ENCODE measurements around the gene DCT. TPM values are rescaled to one million over a fixed set of nuclear protein-coding genes. Genes with fewer than 3 reads are reported as not detected.

Gene DCT
- total and polyA plus RNA-seq, 2 donors (not counting 1 experiment from before 2014, with no cell fraction given) = 0.17 TPM; not detected in 1

DNA sequence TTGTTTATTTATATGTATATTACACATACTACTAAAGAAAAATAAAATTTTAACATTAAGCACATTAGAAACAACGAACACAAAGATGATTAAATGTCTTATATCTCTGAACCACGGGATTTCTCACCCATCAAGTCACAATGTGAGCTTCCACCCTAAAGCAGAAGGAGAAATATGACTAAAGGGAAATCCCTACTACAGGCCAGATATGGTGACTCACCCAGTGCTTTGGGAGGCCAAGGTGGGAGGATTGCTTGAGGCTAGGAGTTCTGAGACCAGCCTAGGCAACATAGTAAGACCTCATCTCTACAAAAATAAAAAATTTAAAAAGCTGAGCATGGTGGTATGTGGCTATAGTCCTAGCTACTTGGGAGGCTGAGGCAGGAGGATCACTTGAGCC, 24.6 kb downstream of the DCT start:
- no peak overlapping the region for H3K9ac ChIP-seq (ENCODE audit: insufficient read depth, low read length)
- no peak overlapping the region for H2AFZ ChIP-seq (ENCODE audit: low read length)
- no peaks in the 10 kb centered on the region for H3K4me1 ChIP-seq (ENCODE audit: control insufficient read depth, extremely low read depth, insufficient read depth, low read length)
- no peak overlapping the region for H3K4me2 ChIP-seq (ENCODE audit: extremely low read depth, insufficient read depth, low read length)
- no peaks in the 10 kb centered on the region for H3K9me3 ChIP-seq (ENCODE audit: control insufficient read depth, insufficient read depth, low read depth, low read length)
- DNase-seq (ENCODE audit: low read depth in 2 of 2) = peak; percentile 19 to 62
- no peaks in the 10 kb centered on the region for H3K27me3 ChIP-seq (ENCODE audit: control insufficient read depth, insufficient read depth, low read length)
- H3K36me3 ChIP-seq (ENCODE audit: control insufficient read depth, insufficient read depth, low read length) = no peaks in the 10 kb centered on the region
- no peak overlapping the region for H3K4me3 ChIP-seq (replicated peaks in 1 of 4; ENCODE audit: control extremely low read depth in 1 of 4, insufficient read depth in 1 of 4, low read depth in 3 of 4, low read length in 4 of 4)
- no peaks in the 10 kb centered on the region for H3K79me2 ChIP-seq (ENCODE audit: control insufficient read depth, insufficient read depth, low read length)
- H4K20me1 ChIP-seq (ENCODE audit: control insufficient read depth, extremely low read depth, insufficient read depth, low read length) = no peaks in the 10 kb centered on the region
- TF ChIP-seq EZH2 (IDR thresholded peaks at IDR 0.05; ENCODE audit: low read length, missing control alignments) = no peak
- TF ChIP-seq, protein P1, sequence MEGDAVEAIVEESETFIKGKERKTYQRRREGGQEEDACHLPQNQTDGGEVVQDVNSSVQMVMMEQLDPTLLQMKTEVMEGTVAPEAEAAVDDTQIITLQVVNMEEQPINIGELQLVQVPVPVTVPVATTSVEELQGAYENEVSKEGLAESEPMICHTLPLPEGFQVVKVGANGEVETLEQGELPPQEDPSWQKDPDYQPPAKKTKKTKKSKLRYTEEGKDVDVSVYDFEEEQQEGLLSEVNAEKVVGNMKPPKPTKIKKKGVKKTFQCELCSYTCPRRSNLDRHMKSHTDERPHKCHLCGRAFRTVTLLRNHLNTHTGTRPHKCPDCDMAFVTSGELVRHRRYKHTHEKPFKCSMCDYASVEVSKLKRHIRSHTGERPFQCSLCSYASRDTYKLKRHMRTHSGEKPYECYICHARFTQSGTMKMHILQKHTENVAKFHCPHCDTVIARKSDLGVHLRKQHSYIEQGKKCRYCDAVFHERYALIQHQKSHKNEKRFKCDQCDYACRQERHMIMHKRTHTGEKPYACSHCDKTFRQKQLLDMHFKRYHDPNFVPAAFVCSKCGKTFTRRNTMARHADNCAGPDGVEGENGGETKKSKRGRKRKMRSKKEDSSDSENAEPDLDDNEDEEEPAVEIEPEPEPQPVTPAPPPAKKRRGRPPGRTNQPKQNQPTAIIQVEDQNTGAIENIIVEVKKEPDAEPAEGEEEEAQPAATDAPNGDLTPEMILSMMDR (conservative IDR thresholded peaks at IDR 0.05 in 1 of 2, IDR thresholded peaks at IDR 0.05 in 1 of 2; ENCODE audit: low read depth in 1 of 2, low read length in 2 of 2) = no peak
- no peak overlapping the region for H3K27ac ChIP-seq (ENCODE audit: insufficient read depth, low read length)

DNA sequence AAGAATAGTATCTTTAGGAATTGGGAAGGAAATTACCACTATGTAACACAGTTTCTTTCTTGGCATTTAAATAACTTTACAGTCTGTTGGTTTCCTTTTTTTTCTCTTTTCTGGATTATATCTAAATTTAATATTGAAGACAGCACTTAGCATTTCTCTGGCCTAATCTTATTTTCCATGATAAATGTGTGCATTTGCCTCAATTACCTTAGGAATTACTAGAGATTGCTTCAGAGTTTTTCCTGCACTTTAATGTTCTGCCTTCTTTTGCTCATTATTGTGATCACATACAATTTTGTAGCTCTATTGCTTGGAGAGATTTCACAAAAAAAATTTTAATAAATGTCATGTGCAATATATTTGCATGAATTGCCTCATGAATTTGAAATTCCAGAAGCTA, 25.1 kb downstream of the DCT start:
- H3K36me3 ChIP-seq (ENCODE audit: control insufficient read depth, insufficient read depth, low read length) = no peaks in the 10 kb centered on the region

DNA sequence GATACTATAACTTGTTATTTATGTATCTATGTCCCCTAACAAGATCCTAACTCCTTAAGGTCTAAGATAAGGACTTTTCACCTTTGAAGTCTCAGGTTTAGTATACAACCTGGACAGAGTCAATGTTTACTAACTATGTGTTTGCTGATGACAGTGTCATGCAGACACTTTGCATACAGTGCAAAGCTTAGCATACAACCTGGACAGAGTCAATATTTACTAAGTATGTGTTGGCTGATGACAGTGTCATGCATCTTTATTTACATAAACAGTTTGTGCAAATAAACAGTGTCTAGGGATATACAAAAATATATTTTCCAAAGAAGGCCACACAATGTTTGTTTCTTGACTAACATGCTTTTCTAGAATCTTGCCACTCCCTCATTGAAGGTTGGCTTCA, 34.7 kb downstream of the DCT start:
- H3K79me2 ChIP-seq (ENCODE audit: control insufficient read depth, insufficient read depth, low read length) = no peaks in the 10 kb centered on the region
- no peaks in the 10 kb centered on the region for H3K36me3 ChIP-seq (ENCODE audit: control insufficient read depth, insufficient read depth, low read length)
- no peak overlapping the region for H2AFZ ChIP-seq (ENCODE audit: low read length)
- H3K27me3 ChIP-seq (ENCODE audit: control insufficient read depth, insufficient read depth, low read length) = no peaks in the 10 kb centered on the region
- no peak overlapping the region for H3K4me2 ChIP-seq (ENCODE audit: extremely low read depth, insufficient read depth, low read length)
- no peak overlapping the region for H3K4me3 ChIP-seq (replicated peaks in 1 of 4; ENCODE audit: control extremely low read depth in 1 of 4, insufficient read depth in 1 of 4, low read depth in 3 of 4, low read length in 4 of 4)
- no peak overlapping the region for H3K9ac ChIP-seq (ENCODE audit: insufficient read depth, low read length)
- no peaks in the 10 kb centered on the region for H3K9me3 ChIP-seq (ENCODE audit: control insufficient read depth, insufficient read depth, low read depth, low read length)
- TF ChIP-seq, protein P1 (conservative IDR thresholded peaks at IDR 0.05 in 1 of 2, IDR thresholded peaks at IDR 0.05 in 1 of 2; ENCODE audit: low read depth in 1 of 2, low read length in 2 of 2) = no peak
- TF ChIP-seq EZH2 (IDR thresholded peaks at IDR 0.05; ENCODE audit: low read length, missing control alignments) = no peak
- no peak overlapping the region for H3K27ac ChIP-seq (ENCODE audit: insufficient read depth, low read length)
- no peaks in the 10 kb centered on the region for H4K20me1 ChIP-seq (ENCODE audit: control insufficient read depth, extremely low read depth, insufficient read depth, low read length)
- DNase-seq (ENCODE audit: low read depth in 2 of 2) = no peak
- H3K4me1 ChIP-seq (ENCODE audit: control insufficient read depth, extremely low read depth, insufficient read depth, low read length) = no peaks in the 10 kb centered on the region

More for the DNA sequence above, 25.1 kb downstream of the DCT start:
- no peak for DNase-seq (ENCODE audit: low read depth in 2 of 2)
- no peak overlapping the region for H3K4me2 ChIP-seq (ENCODE audit: extremely low read depth, insufficient read depth, low read length)
- H4K20me1 ChIP-seq (ENCODE audit: control insufficient read depth, extremely low read depth, insufficient read depth, low read length) = no peaks in the 10 kb centered on the region
- H3K27me3 ChIP-seq (ENCODE audit: control insufficient read depth, insufficient read depth, low read length) = no peaks in the 10 kb centered on the region
- no peak overlapping the region for H3K4me3 ChIP-seq (replicated peaks in 1 of 4; ENCODE audit: control extremely low read depth in 1 of 4, insufficient read depth in 1 of 4, low read depth in 3 of 4, low read length in 4 of 4)
- H2AFZ ChIP-seq (ENCODE audit: low read length) = no peak overlapping the region
- no peak for TF ChIP-seq EZH2 (IDR thresholded peaks at IDR 0.05; ENCODE audit: low read length, missing control alignments)
- TF ChIP-seq, protein P1 (conservative IDR thresholded peaks at IDR 0.05 in 1 of 2, IDR thresholded peaks at IDR 0.05 in 1 of 2; ENCODE audit: low read depth in 1 of 2, low read length in 2 of 2) = no peak
- no peaks in the 10 kb centered on the region for H3K4me1 ChIP-seq (ENCODE audit: control insufficient read depth, extremely low read depth, insufficient read depth, low read length)
- no peak overlapping the region for H3K27ac ChIP-seq (ENCODE audit: insufficient read depth, low read length)
- no peaks in the 10 kb centered on the region for H3K79me2 ChIP-seq (ENCODE audit: control insufficient read depth, insufficient read depth, low read length)
- no peaks in the 10 kb centered on the region for H3K9me3 ChIP-seq (ENCODE audit: control insufficient read depth, insufficient read depth, low read depth, low read length)
- H3K9ac ChIP-seq (ENCODE audit: insufficient read depth, low read length) = no peak overlapping the region
